Brain (organoid and tissue), 1 donor: ENCODE results near the gene SF3B5. TPM values are rescaled to one million over a fixed set of nuclear protein-coding genes. Genes with fewer than 3 reads are reported as not detected.

Experiments
- polyA plus RNA-seq: library from polyadenylated mRNA; stranded (reverse); fragments of 350-450 nt; fragmentation: Illumina TruSeq; extraction: RNeasy Lipid Tissue Mini Kit (QIAGEN cat#74804); gene quantifications from one replicate; pipeline ENCODE4 v1.2.3, GENCODE V29; 2015; ENCODE audit warnings: low read depth, low replicate concordance; ENCODE audit not compliant: insufficient read depth

SF3B5 gene
- polyA plus RNA-seq, 1 donor from 2014 or later = 303 TPM

Other genes starting within 250 kb of the SF3B5 start
- gene ZC2HC1B, start 231.1 kb downstream of the SF3B5 start, polyA plus RNA-seq = not detected
- 0.58 TPM for gene PLAGL1, start 87.3 kb downstream of the SF3B5 start, polyA plus RNA-seq
- gene STX11, start 54.9 kb upstream of the SF3B5 start, polyA plus RNA-seq = 0.44 TPM
- 4.1 TPM for gene UTRN, start 189.8 kb upstream of the SF3B5 start, polyA plus RNA-seq